Astrocyte of the hippocampus (primary cell): Measurements from ENCODE around the gene EVC.

Source experiments
- DNase-seq: peaks from one replicate; pipeline ENCODE4 v3.0.0; 2011; ENCODE audit warnings: low read depth, low spot score

The EVC gene

DNA sequence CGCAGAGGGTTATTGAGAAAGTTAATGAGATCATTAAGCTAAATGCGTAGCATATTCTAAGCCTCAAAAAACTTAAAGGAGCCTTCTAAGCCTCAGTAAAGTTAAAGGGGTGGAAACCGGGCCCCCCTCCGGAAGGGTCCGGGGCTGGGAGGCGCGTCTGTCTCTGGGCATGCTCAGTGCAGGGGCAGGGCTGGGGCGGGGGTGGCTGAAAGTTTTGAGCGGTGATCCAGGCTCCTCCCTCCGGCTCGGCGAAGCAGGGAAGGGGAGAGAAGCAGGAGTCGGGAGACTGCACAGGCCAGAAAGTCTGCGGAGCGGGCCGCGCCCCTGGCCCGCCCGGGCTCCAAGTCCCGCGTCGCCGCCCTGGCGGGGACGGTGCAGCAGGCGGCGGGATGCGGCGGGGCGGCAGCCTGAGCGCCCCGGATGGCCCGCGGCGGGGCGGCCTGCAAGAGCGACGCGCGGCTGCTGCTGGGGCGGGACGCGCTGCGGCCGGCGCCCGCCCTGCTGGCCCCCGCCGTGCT, at the start of gene EVC:
Gene EVC (plus strand): TSS at position 241 of the 518 bp plus-strand sequence. CDS start 180 bp downstream, at position 421.
- DNase-seq, result peak; percentile 93

GRCh38 chr4:5661237-5661636, 49.8 kb upstream of the EVC start:
- DNase-seq, result no peak

DNA sequence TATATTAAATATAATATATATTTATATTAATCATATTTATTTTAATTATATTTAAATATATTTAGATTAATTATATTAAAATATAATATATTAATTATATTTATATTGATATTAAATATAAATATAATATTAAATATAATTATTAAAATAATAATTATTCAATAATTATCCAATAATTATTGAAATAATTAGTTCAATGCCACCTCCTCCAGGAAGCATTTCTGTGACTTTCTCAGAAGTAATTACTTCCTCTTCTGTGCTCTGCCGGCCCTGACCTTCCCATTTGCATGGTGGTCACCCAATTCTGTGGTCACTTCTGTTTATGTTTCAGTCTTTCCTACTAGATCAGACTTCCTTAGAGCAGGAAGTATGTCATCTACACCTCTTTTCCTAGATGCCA, 48.4 kb upstream of the EVC start:
- no peak for DNase-seq

- no peak for DNase-seq
These were observed 46.2 kb upstream of the EVC start for GRCh38 chr4:5664778-5665177.

GRCh38 chr4:5666741-5667140, 44.3 kb upstream of the EVC start:
- no peak for DNase-seq

DNA sequence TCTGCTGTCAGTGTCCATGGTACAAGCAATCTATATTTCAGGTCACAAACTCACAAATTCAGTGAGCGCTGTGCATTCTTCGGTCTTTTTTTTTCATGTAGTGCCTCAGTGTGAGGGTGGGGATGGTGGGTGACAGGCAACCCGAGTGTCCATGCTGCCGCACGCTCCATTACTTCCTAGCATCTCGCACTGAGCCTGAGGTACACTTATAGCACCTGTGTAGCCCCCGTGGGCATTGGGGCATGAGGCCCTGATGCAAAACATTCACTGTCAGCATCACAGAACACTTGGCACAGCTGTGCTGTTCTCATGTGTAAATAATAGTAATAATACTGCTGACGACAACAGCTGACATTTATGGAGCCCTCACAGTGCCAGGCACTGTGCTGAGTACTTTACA, 34.2 kb upstream of the EVC start:
- DNase-seq, result no peak

GRCh38 chr4:5678977-5679376, 32.0 kb upstream of the EVC start:
- DNase-seq, result no peak

DNA sequence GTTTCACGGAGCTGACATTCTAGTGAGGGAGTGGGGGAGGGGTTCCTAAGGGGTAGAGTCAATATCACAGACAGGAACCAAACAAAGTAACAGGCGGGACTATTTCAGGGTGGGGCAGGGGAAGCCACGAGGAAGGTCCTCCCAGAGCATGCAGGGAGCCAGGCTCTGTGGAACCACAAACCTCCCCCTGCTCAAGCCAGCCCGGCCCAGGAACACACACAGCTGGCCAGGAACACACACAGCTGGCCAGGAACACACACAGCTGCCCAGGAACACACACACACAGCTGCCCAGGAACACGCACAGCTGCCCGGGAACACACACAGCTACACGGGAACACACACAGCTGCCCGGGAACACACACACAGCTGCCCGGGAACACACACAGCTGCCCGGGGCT, 27.4 kb upstream of the EVC start:
- no peak for DNase-seq

GRCh38 chr4:5685296-5685695, 25.7 kb upstream of the EVC start:
- no peak for DNase-seq

GRCh38 chr4:5686338-5686737, 24.7 kb upstream of the EVC start:
- DNase-seq, result no peak

DNA sequence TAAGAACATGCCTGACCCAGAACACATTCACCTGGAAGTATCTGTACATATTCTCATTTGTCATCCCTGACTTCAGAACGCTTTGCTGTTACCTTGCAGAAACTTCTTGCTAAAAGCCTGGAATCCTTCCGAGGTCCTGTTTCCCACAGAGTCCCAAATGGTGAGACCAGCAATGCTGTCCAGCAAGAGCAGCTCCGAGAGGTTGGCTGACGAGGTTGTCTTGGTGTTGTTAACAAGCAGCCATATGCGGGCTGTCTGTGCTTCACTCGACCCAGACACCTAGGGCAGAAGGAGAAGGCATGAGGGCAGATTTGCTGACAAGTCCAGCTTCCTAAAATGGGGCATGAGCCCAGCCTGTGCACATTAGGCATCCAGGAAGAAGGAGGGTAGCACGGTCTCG, 21.9 kb upstream of the EVC start:
- no peak for DNase-seq

DNA sequence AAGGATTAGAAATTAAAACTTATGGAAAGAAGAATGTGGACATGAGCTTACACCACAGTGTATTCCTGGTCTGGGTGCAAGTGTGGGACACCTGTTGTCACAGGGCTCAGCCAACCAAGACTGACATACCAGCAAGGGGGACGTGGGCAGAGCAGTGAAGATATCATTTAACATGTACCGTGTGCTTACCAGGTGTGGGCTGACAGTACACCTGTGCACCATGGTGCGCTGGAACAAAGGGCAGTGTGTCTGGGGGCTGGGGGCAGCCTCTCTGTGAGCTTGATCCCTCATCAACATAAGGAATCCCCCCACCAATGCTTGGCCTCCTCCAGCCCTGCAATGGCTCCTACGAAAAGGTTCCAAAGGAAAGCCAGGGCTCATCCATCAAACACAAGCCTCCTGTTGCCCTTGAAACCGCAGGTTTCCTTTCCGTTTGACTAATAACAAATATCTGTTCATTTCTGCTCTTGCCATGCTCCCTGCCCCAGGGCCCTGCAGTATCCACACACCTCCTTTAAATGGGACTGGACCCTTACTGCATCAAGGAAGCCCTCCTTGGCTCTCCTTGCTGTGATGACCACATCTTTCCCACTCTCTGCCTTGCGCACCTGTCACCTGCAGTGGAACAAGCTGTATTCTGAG, 19.4 kb upstream of the EVC start:
- DNase-seq, result no peak

DNA sequence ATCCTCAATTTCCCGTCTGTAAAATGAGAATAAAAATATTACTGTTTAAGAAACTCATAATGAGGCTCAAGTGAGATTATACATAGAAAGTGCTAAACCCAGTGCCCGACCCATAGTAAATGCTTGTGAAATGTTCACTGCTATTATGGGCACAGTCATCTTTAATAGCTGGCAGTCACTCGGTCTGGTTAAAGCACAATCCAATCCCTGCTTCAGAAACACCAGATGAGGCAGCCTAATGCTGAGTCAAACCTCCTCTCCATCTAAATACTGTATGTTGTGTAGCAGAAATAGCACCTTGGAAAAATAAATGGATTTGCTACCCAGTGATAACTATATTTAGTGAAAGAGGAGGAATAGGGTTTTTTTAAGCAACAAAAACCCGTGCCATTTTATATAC, 17.1 kb upstream of the EVC start:
- DNase-seq, result no peak

DNA sequence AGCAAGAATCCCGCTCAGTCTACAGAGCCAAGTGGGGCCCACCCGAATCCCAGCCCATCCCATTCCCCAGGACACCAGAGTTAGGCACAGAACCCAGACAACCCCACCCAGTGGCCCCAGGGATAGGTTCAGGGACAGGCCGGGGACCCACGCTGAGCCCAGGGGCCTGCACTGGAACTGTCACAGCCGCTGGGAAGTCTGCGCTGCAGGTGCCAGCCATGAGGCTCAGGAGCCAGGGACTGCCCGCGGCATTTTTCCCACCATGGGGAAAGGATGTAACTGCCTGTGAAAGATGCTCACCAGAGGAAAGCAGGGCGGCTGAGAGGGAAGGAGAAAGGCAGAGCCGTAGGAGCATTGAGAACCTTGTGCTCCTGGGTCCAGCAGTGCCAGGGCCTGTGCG, 14.7 kb upstream of the EVC start:
- no peak for DNase-seq

DNA sequence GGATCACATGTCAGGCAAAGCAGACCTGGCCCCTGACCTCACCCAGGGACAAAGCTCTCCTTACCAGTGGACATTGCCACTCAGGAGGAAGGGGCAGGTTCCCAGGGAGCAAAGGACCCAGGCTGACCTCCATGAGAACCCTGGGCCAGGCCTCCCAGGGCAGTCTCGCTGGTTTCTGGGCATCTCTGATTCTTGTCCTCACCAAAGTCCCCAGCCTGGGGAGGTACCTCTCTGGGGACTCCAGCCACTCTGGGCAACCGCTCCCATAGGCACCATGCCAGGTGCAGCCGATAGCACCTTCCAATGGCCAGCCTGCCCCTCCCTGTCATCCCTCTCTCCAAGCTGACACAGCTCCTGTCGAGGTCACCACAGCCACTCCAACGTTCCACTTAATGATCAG, 10.5 kb upstream of the EVC start:
- no peak for DNase-seq

GRCh38 chr4:5701971-5702370, 9.0 kb upstream of the EVC start:
- DNase-seq, result no peak

- no peak for DNase-seq
These were observed 7.2 kb upstream of the EVC start for GRCh38 chr4:5703831-5704230.

DNA sequence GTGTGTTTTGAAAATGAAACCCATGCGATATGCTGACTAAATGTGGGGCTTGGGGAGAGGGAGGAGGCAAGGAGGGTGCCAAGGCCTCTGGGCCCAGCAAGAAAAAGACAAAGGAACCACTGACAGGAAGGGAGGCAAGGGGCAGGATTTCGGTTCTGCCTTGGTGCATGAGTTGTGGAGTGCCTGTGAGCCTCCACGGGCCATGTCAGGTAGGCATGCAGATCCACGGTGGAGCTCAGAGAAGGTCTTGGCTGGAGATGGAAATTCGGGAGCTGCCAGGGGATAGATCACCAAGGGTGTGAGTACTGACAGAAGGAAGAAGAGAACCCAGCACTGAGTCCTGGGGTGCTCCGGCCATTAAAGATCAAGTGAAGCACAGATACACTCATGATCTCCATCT, 6.7 kb upstream of the EVC start:
- DNase-seq, result no peak

DNA sequence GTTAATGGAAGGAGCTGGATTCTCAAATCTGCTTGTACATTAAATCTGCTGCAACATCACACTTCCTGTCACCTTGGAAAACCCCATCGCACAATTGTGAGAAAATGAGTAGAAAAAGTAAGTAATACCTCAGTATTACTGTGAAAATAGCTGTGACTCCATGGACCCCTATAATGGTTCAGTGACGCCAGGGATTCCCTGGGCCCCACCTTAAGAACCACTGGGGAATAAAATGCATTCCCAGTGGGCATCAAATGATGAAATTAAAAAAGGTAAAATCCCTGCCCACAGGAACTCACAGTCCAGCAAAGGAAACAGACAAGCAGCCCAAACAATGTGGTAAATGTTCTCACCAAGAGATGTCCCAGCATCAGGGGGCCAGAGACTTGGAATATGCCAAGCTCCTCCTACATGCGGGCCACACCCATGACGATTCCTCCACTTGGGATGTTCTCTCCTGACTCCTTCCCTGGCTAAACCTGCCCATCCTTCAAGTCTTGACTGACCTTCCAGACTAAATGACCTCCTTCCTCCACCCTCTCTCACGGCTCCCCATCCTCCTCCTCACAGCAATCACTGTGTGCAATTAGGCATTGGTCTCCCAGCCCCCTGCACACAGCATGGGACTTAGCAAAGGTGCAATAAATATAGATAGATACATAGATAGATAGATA, 5.2 kb upstream of the EVC start:
- DNase-seq, result no peak

GRCh38 chr4:5706486-5707290, 4.3 kb upstream of the EVC start:
- DNase-seq, result no peak

DNA sequence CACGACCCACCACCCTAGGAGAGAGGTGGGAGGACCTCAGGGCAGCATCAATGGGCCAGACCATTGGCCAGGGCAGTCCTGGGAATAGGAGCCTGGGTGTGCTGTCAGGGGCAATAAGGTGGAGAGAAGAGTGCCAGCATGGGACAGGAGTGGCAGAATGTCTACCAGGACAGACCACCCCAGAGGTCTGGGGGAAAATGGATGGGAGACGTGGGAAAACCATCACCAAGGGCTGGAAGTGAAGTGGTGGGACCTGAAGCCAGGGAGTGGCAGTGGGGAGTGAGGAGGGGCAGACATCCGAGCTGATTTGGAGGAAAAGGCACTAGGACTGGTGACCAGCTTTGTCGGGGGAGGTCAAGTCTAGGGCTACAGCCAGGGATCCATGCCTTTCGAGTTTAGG, 3.6 kb upstream of the EVC start:
- no peak for DNase-seq

DNA sequence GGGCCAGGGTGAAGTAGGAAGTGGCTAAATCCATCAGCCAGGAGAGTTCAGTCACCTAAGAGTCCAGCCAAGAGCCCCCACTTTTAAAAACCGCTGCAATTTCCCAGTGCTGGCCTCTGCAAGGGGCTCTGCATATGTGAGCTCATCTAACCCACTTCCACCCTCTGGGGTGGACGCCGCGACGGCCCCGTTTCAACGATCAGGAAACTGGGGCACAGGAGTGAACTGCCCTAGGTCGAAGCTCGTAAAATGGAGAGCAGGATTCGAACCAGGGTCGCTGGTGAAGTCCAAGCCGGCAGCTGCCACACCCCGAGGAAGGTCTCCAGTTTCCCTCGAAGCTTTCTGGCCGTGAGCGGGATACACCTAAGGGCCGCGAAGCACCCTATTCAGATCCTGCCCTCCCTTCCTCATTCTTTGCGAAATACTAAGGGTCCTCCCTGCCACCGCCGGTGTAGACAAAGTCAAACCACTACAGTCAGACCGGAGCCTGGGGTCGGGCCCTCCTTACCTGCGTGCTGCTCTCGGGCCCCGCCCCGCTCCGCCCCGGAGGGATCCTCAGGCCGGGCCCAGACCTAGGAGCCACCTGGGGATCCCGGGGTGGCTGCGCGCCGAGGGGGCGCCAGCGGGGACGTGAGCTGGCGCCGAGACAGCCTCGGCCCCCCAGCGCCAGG, 3.1 kb upstream of the EVC start:
- peak; percentile 3 for DNase-seq
